Measurements from ENCODE around the gene PLA2G12B. TPM values are rescaled to one million over a fixed set of nuclear protein-coding genes. Genes with fewer than 3 reads are reported as not detected.
A peak's percentile ranks its signal among the peaks of the same experiment; 100 is the strongest.
"Not testable (repeated sequence)": the region's sequence is repeated elsewhere in the genome, so short reads cannot be mapped to it uniquely, and the experiment has no call there.

PLA2G12B gene
- polyA plus RNA-seq (2013, experiment 1 of 2), result not detected
- not detected for polyA plus RNA-seq (2013, experiment 2 of 2)

- Histone ChIP-seq H3K56ac (ENCODE audit: low read length) (peak within 1 kb of the TSS; percentile 44), H3K27ac (ENCODE audit: low read depth, low read length) (no peak within 1 kb of the TSS), H2BK15ac (replicated peaks; ENCODE audit: low read depth) (no peak within 1 kb of the TSS), H4K5ac (ENCODE audit: low read length) (no peak within 1 kb of the TSS), H3K79me2 (ENCODE audit: control insufficient read depth, insufficient read depth, low read length) (no peaks in the 10 kb centered on the region), H3K36me3 (ENCODE audit: control insufficient read depth, insufficient read depth, low read length) (no peaks in the 10 kb centered on the region), H3K4me1 (ENCODE audit: control insufficient read depth, low read depth, low read length) (peaks cover 6% of the 10 kb centered on the region), H3K4me2 (ENCODE audit: low read length) (no peak within 1 kb of the TSS), H4K8ac (ENCODE audit: low read depth, low read length) (no peak within 1 kb of the TSS), H3K79me1 (ENCODE audit: low read length) (no peaks in the 10 kb centered on the region), H3K18ac (ENCODE audit: low read length) (no peak within 1 kb of the TSS), H2BK120ac (ENCODE audit: low read depth, low read length) (no peak within 1 kb of the TSS), H3K4me3 (ENCODE audit: low read length) (no peak within 1 kb of the TSS), H2BK5ac (ENCODE audit: low read length) (no peak within 1 kb of the TSS), H3K27me3 (ENCODE audit: insufficient read depth, low read length, poor library complexity) (no peaks in the 10 kb centered on the region), H3K9ac (ENCODE audit: low read length) (no peak within 1 kb of the TSS), H3K4ac (ENCODE audit: low read depth, low read length) (no peak within 1 kb of the TSS), H2AK5ac (ENCODE audit: low read length) (no peak within 1 kb of the TSS), H3K23ac (ENCODE audit: low read length) (no peak within 1 kb of the TSS)
- no peak for DNase-seq
- WGBS (ENCODE audit: extremely low coverage, insufficient coverage, low lambda C conversion rate), result no CpG with 5 or more reads among the region's 12 CpGs
These were observed at the start of gene PLA2G12B for GRCh38 chr10:72954596-72955554. Gene PLA2G12B, minus strand, starts transcription at chr10:72954806. Its CDS starts 121 bp downstream, at chr10:72954685.

- Histone ChIP-seq H3K23ac (ENCODE audit: low read length) (no peak overlapping the region), H3K4me2 (ENCODE audit: low read length) (no peak overlapping the region), H3K4ac (ENCODE audit: low read depth, low read length) (no peak overlapping the region), H3K56ac (ENCODE audit: low read length) (no peak overlapping the region), H3K9ac (ENCODE audit: low read length) (no peak overlapping the region), H2BK15ac (replicated peaks; ENCODE audit: low read depth) (no peak overlapping the region), H3K4me1 (ENCODE audit: control insufficient read depth, low read depth, low read length) (no peaks in the 10 kb centered on the region), H3K79me2 (ENCODE audit: control insufficient read depth, insufficient read depth, low read length) (no peaks in the 10 kb centered on the region), H3K27ac (ENCODE audit: low read depth, low read length) (no peak overlapping the region), H3K27me3 (ENCODE audit: insufficient read depth, low read length, poor library complexity) (no peaks in the 10 kb centered on the region), H3K18ac (ENCODE audit: low read length) (no peak overlapping the region), H4K5ac (ENCODE audit: low read length) (no peak overlapping the region), H3K79me1 (ENCODE audit: low read length) (no peaks in the 10 kb centered on the region), H2BK5ac (ENCODE audit: low read length) (no peak overlapping the region), H4K8ac (ENCODE audit: low read depth, low read length) (no peak overlapping the region), H3K36me3 (ENCODE audit: control insufficient read depth, insufficient read depth, low read length) (no peaks in the 10 kb centered on the region), H2AK5ac (ENCODE audit: low read length) (no peak overlapping the region), H2BK120ac (ENCODE audit: low read depth, low read length) (no peak overlapping the region), H3K4me3 (ENCODE audit: low read length) (no peak overlapping the region)
- DNase-seq, result no peak
These were observed 49.2 kb upstream of the PLA2G12B start for GRCh38 chr10:73003822-73004221.

GRCh38 chr10:73000973-73001372 lies 46.4 kb upstream of the PLA2G12B start:
- H3K18ac ChIP-seq (ENCODE audit: low read length), result no peak overlapping the region
- no peaks in the 10 kb centered on the region for H3K79me2 ChIP-seq (ENCODE audit: control insufficient read depth, insufficient read depth, low read length)
- H2BK120ac ChIP-seq (ENCODE audit: low read depth, low read length), result no peak overlapping the region
- no peak overlapping the region for H3K4me3 ChIP-seq (ENCODE audit: low read length)
- H3K27me3 ChIP-seq (ENCODE audit: insufficient read depth, low read length, poor library complexity), result no peaks in the 10 kb centered on the region
- no peaks in the 10 kb centered on the region for H3K79me1 ChIP-seq (ENCODE audit: low read length)
- no peak overlapping the region for H4K8ac ChIP-seq (ENCODE audit: low read depth, low read length)
- no CpG with 5 or more reads among the region's 3 CpGs for WGBS (ENCODE audit: extremely low coverage, insufficient coverage, low lambda C conversion rate)
- no peak overlapping the region for H2AK5ac ChIP-seq (ENCODE audit: low read length)
- H3K36me3 ChIP-seq (ENCODE audit: control insufficient read depth, insufficient read depth, low read length), result no peaks in the 10 kb centered on the region
- no peak overlapping the region for H3K27ac ChIP-seq (ENCODE audit: low read depth, low read length)
- no peak overlapping the region for H2BK5ac ChIP-seq (ENCODE audit: low read length)
- H2BK15ac ChIP-seq (replicated peaks; ENCODE audit: low read depth), result no peak overlapping the region
- no peak overlapping the region for H3K56ac ChIP-seq (ENCODE audit: low read length)
- H3K9ac ChIP-seq (ENCODE audit: low read length), result no peak overlapping the region
- no peak overlapping the region for H3K23ac ChIP-seq (ENCODE audit: low read length)
- no peak overlapping the region for H3K4me2 ChIP-seq (ENCODE audit: low read length)
- H4K5ac ChIP-seq (ENCODE audit: low read length), result no peak overlapping the region
- DNase-seq, result no peak
- H3K4ac ChIP-seq (ENCODE audit: low read depth, low read length), result no peak overlapping the region
- H3K4me1 ChIP-seq (ENCODE audit: control insufficient read depth, low read depth, low read length), result no peaks in the 10 kb centered on the region

GRCh38 chr10:72997099-72997498 lies 42.5 kb upstream of the PLA2G12B start:
- no peaks in the 10 kb centered on the region for H3K36me3 ChIP-seq (ENCODE audit: control insufficient read depth, insufficient read depth, low read length)
- DNase-seq, result no peak
- H4K5ac ChIP-seq (ENCODE audit: low read length), result no peak overlapping the region
- no peak overlapping the region for H3K18ac ChIP-seq (ENCODE audit: low read length)
- no peaks in the 10 kb centered on the region for H3K27me3 ChIP-seq (ENCODE audit: insufficient read depth, low read length, poor library complexity)
- no CpG with 5 or more reads among the region's 2 CpGs for WGBS (ENCODE audit: extremely low coverage, insufficient coverage, low lambda C conversion rate)
- H2BK5ac ChIP-seq (ENCODE audit: low read length), result no peak overlapping the region
- H3K79me1 ChIP-seq (ENCODE audit: low read length), result no peaks in the 10 kb centered on the region
- no peak overlapping the region for H3K4me2 ChIP-seq (ENCODE audit: low read length)
- H3K23ac ChIP-seq (ENCODE audit: low read length), result no peak overlapping the region
- H2BK120ac ChIP-seq (ENCODE audit: low read depth, low read length), result no peak overlapping the region
- H4K8ac ChIP-seq (ENCODE audit: low read depth, low read length), result no peak overlapping the region
- H3K4ac ChIP-seq (ENCODE audit: low read depth, low read length), result no peak overlapping the region
- no peaks in the 10 kb centered on the region for H3K79me2 ChIP-seq (ENCODE audit: control insufficient read depth, insufficient read depth, low read length)
- H3K9ac ChIP-seq (ENCODE audit: low read length), result no peak overlapping the region
- H3K4me3 ChIP-seq (ENCODE audit: low read length), result no peak overlapping the region
- H3K27ac ChIP-seq (ENCODE audit: low read depth, low read length), result no peak overlapping the region
- H3K56ac ChIP-seq (ENCODE audit: low read length), result no peak overlapping the region
- no peak overlapping the region for H2BK15ac ChIP-seq (replicated peaks; ENCODE audit: low read depth)
- no peaks in the 10 kb centered on the region for H3K4me1 ChIP-seq (ENCODE audit: control insufficient read depth, low read depth, low read length)
- no peak overlapping the region for H2AK5ac ChIP-seq (ENCODE audit: low read length)

GRCh38 chr10:72995459-72995858 lies 40.9 kb upstream of the PLA2G12B start:
- not testable (repeated sequence) for H2AK5ac ChIP-seq (ENCODE audit: low read length); H3K9ac ChIP-seq (ENCODE audit: low read length); H4K8ac ChIP-seq (ENCODE audit: low read depth, low read length); H3K18ac ChIP-seq (ENCODE audit: low read length); H3K79me1 ChIP-seq (ENCODE audit: low read length); H2BK120ac ChIP-seq (ENCODE audit: low read depth, low read length); H2BK15ac ChIP-seq (replicated peaks; ENCODE audit: low read depth); H4K5ac ChIP-seq (ENCODE audit: low read length); H3K79me2 ChIP-seq (ENCODE audit: control insufficient read depth, insufficient read depth, low read length); H3K56ac ChIP-seq (ENCODE audit: low read length); H3K4ac ChIP-seq (ENCODE audit: low read depth, low read length); H3K4me3 ChIP-seq (ENCODE audit: low read length); H3K4me2 ChIP-seq (ENCODE audit: low read length); H3K27ac ChIP-seq (ENCODE audit: low read depth, low read length); H3K4me1 ChIP-seq (ENCODE audit: control insufficient read depth, low read depth, low read length); DNase-seq; H3K36me3 ChIP-seq (ENCODE audit: control insufficient read depth, insufficient read depth, low read length); H3K23ac ChIP-seq (ENCODE audit: low read length); H3K27me3 ChIP-seq (ENCODE audit: insufficient read depth, low read length, poor library complexity); H2BK5ac ChIP-seq (ENCODE audit: low read length)

GRCh38 chr10:72989771-72990170 lies 35.2 kb upstream of the PLA2G12B start:
- H2AK5ac ChIP-seq (ENCODE audit: low read length); H3K56ac ChIP-seq (ENCODE audit: low read length): not testable (repeated sequence)
- WGBS (ENCODE audit: extremely low coverage, insufficient coverage, low lambda C conversion rate), result no CpG with 5 or more reads among the region's 7 CpGs

More at GRCh38 chr10:72989771-72990170, 35.2 kb upstream of the PLA2G12B start:
- DNase-seq, result peak; percentile 3
- H3K4me2 ChIP-seq (ENCODE audit: low read length); H3K79me1 ChIP-seq (ENCODE audit: low read length); H3K18ac ChIP-seq (ENCODE audit: low read length); H3K9ac ChIP-seq (ENCODE audit: low read length); H4K8ac ChIP-seq (ENCODE audit: low read depth, low read length); H3K4me3 ChIP-seq (ENCODE audit: low read length); H2BK15ac ChIP-seq (replicated peaks; ENCODE audit: low read depth); H2BK5ac ChIP-seq (ENCODE audit: low read length); H4K5ac ChIP-seq (ENCODE audit: low read length); H3K23ac ChIP-seq (ENCODE audit: low read length); H3K27me3 ChIP-seq (ENCODE audit: insufficient read depth, low read length, poor library complexity); H2BK120ac ChIP-seq (ENCODE audit: low read depth, low read length); H3K79me2 ChIP-seq (ENCODE audit: control insufficient read depth, insufficient read depth, low read length); H3K4me1 ChIP-seq (ENCODE audit: control insufficient read depth, low read depth, low read length); H3K27ac ChIP-seq (ENCODE audit: low read depth, low read length); H3K36me3 ChIP-seq (ENCODE audit: control insufficient read depth, insufficient read depth, low read length); H3K4ac ChIP-seq (ENCODE audit: low read depth, low read length): not testable (repeated sequence)

All from mesendoderm (in vitro differentiated cells).